ENCODE data around the gene KRTAP15-1.

Gene KRTAP15-1

GRCh38 chr21:30439975-30440374 is at the start of gene KRTAP15-1:
Gene KRTAP15-1 (plus strand): TSS chr21:30440275. CDS start chr21:30440328, 53 bp downstream.
- Histone ChIP-seq H3K9ac (ENCODE audit: low read depth, low read length) (no peak within 1 kb of the TSS), H3K27me3 (ENCODE audit: control insufficient read depth, insufficient read depth, low read length) (no peaks in the 10 kb centered on the region), H3K9me3 (ENCODE audit: control insufficient read depth, insufficient read depth, low read length) (no peaks in the 10 kb centered on the region), H3K36me3 (ENCODE audit: control insufficient read depth, insufficient read depth, low read length) (no peaks in the 10 kb centered on the region), H3K4me1 (ENCODE audit: control insufficient read depth, insufficient read depth, low read length) (peaks cover 7% of the 10 kb centered on the region), H3K4me3 (ENCODE audit: low read depth, low read length) (no peak within 1 kb of the TSS)

- Histone ChIP-seq H3K27me3 (ENCODE audit: control insufficient read depth, insufficient read depth, low read length) (no peaks in the 10 kb centered on the region), H3K4me1 (ENCODE audit: control insufficient read depth, insufficient read depth, low read length) (no peaks in the 10 kb centered on the region), H3K9me3 (ENCODE audit: control insufficient read depth, insufficient read depth, low read length) (no peaks in the 10 kb centered on the region), H3K9ac (ENCODE audit: low read depth, low read length) (no peak overlapping the region), H3K4me3 (ENCODE audit: low read depth, low read length) (no peak overlapping the region), H3K36me3 (ENCODE audit: control insufficient read depth, insufficient read depth, low read length) (no peaks in the 10 kb centered on the region)
Observed at GRCh38 chr21:30391492-30392025, 48.5 kb upstream of the KRTAP15-1 start.

GRCh38 chr21:30395731-30396130 is 44.3 kb upstream of the KRTAP15-1 start, which contains the start of gene KRTAP13-1:
Gene KRTAP13-1 (plus strand): TSS chr21:30396031. CDS start chr21:30396087, 56 bp downstream.
- Histone ChIP-seq H3K4me1 (ENCODE audit: control insufficient read depth, insufficient read depth, low read length) (no peaks in the 10 kb centered on the region), H3K9me3 (ENCODE audit: control insufficient read depth, insufficient read depth, low read length) (no peaks in the 10 kb centered on the region), H3K27me3 (ENCODE audit: control insufficient read depth, insufficient read depth, low read length) (no peaks in the 10 kb centered on the region), H3K9ac (ENCODE audit: low read depth, low read length) (no peak within 1 kb of the TSS), H3K36me3 (ENCODE audit: control insufficient read depth, insufficient read depth, low read length) (no peaks in the 10 kb centered on the region), H3K4me3 (ENCODE audit: low read depth, low read length) (no peak within 1 kb of the TSS)

GRCh38 chr21:30408782-30409494 is 31.1 kb upstream of the KRTAP15-1 start:
- H3K27me3 ChIP-seq (ENCODE audit: control insufficient read depth, insufficient read depth, low read length), result no peaks in the 10 kb centered on the region
- no peaks in the 10 kb centered on the region for H3K36me3 ChIP-seq (ENCODE audit: control insufficient read depth, insufficient read depth, low read length)
- no peak overlapping the region for H3K9ac ChIP-seq (ENCODE audit: low read depth, low read length)
- H3K4me1 ChIP-seq (ENCODE audit: control insufficient read depth, insufficient read depth, low read length), result no peaks in the 10 kb centered on the region
- H3K4me3 ChIP-seq (ENCODE audit: low read depth, low read length), result peak overlapping the region; percentile 38
- no peaks in the 10 kb centered on the region for H3K9me3 ChIP-seq (ENCODE audit: control insufficient read depth, insufficient read depth, low read length)

- H3K4me3 ChIP-seq (ENCODE audit: low read depth, low read length), result no peak overlapping the region
- H3K9me3 ChIP-seq (ENCODE audit: control insufficient read depth, insufficient read depth, low read length), result no peaks in the 10 kb centered on the region
- H3K27me3 ChIP-seq (ENCODE audit: control insufficient read depth, insufficient read depth, low read length), result no peaks in the 10 kb centered on the region
- no peaks in the 10 kb centered on the region for H3K4me1 ChIP-seq (ENCODE audit: control insufficient read depth, insufficient read depth, low read length)
- H3K36me3 ChIP-seq (ENCODE audit: control insufficient read depth, insufficient read depth, low read length), result no peaks in the 10 kb centered on the region
- no peak overlapping the region for H3K9ac ChIP-seq (ENCODE audit: low read depth, low read length)
Observed at GRCh38 chr21:30415993-30416392, 24.1 kb upstream of the KRTAP15-1 start.

- H3K4me3 ChIP-seq (ENCODE audit: low read depth, low read length), result no peak within 1 kb of the TSS
Observed at GRCh38 chr21:30425826-30426225, 14.2 kb upstream of the KRTAP15-1 start, which contains the start of gene KRTAP13-3. Gene KRTAP13-3 (minus strand): TSS chr21:30425926. CDS start chr21:30425912, 14 bp downstream.

GRCh38 chr21:30426731-30427130 is 13.3 kb upstream of the KRTAP15-1 start:
- H3K9me3 ChIP-seq (ENCODE audit: control insufficient read depth, insufficient read depth, low read length), result no peaks in the 10 kb centered on the region

More at GRCh38 chr21:30425826-30426225, 14.2 kb upstream of the KRTAP15-1 start, which contains the start of gene KRTAP13-3:
- no peaks in the 10 kb centered on the region for H3K9me3 ChIP-seq (ENCODE audit: control insufficient read depth, insufficient read depth, low read length)
- H3K36me3 ChIP-seq (ENCODE audit: control insufficient read depth, insufficient read depth, low read length), result no peaks in the 10 kb centered on the region
- H3K27me3 ChIP-seq (ENCODE audit: control insufficient read depth, insufficient read depth, low read length), result no peaks in the 10 kb centered on the region
- H3K4me1 ChIP-seq (ENCODE audit: control insufficient read depth, insufficient read depth, low read length), result peaks cover 5% of the 10 kb centered on the region
- no peak within 1 kb of the TSS for H3K9ac ChIP-seq (ENCODE audit: low read depth, low read length)

GRCh38 chr21:30430170-30430655 is 9.9 kb upstream of the KRTAP15-1 start, which contains the start of gene KRTAP13-4:
Gene KRTAP13-4 (plus strand): TSS chr21:30430220. CDS start chr21:30430276, 56 bp downstream.
- no peak within 1 kb of the TSS for H3K4me3 ChIP-seq (ENCODE audit: low read depth, low read length)
- H3K36me3 ChIP-seq (ENCODE audit: control insufficient read depth, insufficient read depth, low read length), result no peaks in the 10 kb centered on the region
- no peak within 1 kb of the TSS for H3K9ac ChIP-seq (ENCODE audit: low read depth, low read length)
- no peaks in the 10 kb centered on the region for H3K9me3 ChIP-seq (ENCODE audit: control insufficient read depth, insufficient read depth, low read length)
- H3K27me3 ChIP-seq (ENCODE audit: control insufficient read depth, insufficient read depth, low read length), result no peaks in the 10 kb centered on the region
- peaks cover 5% of the 10 kb centered on the region for H3K4me1 ChIP-seq (ENCODE audit: control insufficient read depth, insufficient read depth, low read length)

More at GRCh38 chr21:30426731-30427130, 13.3 kb upstream of the KRTAP15-1 start:
- no peaks in the 10 kb centered on the region for H3K27me3 ChIP-seq (ENCODE audit: control insufficient read depth, insufficient read depth, low read length)
- peaks cover 5% of the 10 kb centered on the region for H3K4me1 ChIP-seq (ENCODE audit: control insufficient read depth, insufficient read depth, low read length)
- no peak overlapping the region for H3K9ac ChIP-seq (ENCODE audit: low read depth, low read length)
- no peaks in the 10 kb centered on the region for H3K36me3 ChIP-seq (ENCODE audit: control insufficient read depth, insufficient read depth, low read length)
- no peak overlapping the region for H3K4me3 ChIP-seq (ENCODE audit: low read depth, low read length)

- H3K27me3 ChIP-seq (ENCODE audit: control insufficient read depth, insufficient read depth, low read length), result no peaks in the 10 kb centered on the region
- no peaks in the 10 kb centered on the region for H3K36me3 ChIP-seq (ENCODE audit: control insufficient read depth, insufficient read depth, low read length)
- no peak overlapping the region for H3K4me3 ChIP-seq (ENCODE audit: low read depth, low read length)
- no peaks in the 10 kb centered on the region for H3K9me3 ChIP-seq (ENCODE audit: control insufficient read depth, insufficient read depth, low read length)
- no peak overlapping the region for H3K9ac ChIP-seq (ENCODE audit: low read depth, low read length)
- no peaks in the 10 kb centered on the region for H3K4me1 ChIP-seq (ENCODE audit: control insufficient read depth, insufficient read depth, low read length)
Observed at GRCh38 chr21:30434033-30434631, 5.9 kb upstream of the KRTAP15-1 start.

GRCh38 chr21:30437010-30437565 is 3.0 kb upstream of the KRTAP15-1 start:
- H3K27me3 ChIP-seq (ENCODE audit: control insufficient read depth, insufficient read depth, low read length), result no peaks in the 10 kb centered on the region
- no peaks in the 10 kb centered on the region for H3K4me1 ChIP-seq (ENCODE audit: control insufficient read depth, insufficient read depth, low read length)
- no peaks in the 10 kb centered on the region for H3K9me3 ChIP-seq (ENCODE audit: control insufficient read depth, insufficient read depth, low read length)
- no peaks in the 10 kb centered on the region for H3K36me3 ChIP-seq (ENCODE audit: control insufficient read depth, insufficient read depth, low read length)
- no peak overlapping the region for H3K4me3 ChIP-seq (ENCODE audit: low read depth, low read length)
- no peak overlapping the region for H3K9ac ChIP-seq (ENCODE audit: low read depth, low read length)

- Histone ChIP-seq H3K27me3 (ENCODE audit: control insufficient read depth, insufficient read depth, low read length) (no peaks in the 10 kb centered on the region), H3K9me3 (ENCODE audit: control insufficient read depth, insufficient read depth, low read length) (no peaks in the 10 kb centered on the region), H3K4me1 (ENCODE audit: control insufficient read depth, insufficient read depth, low read length) (peaks cover 7% of the 10 kb centered on the region), H3K4me3 (ENCODE audit: low read depth, low read length) (no peak overlapping the region), H3K9ac (ENCODE audit: low read depth, low read length) (no peak overlapping the region), H3K36me3 (ENCODE audit: control insufficient read depth, insufficient read depth, low read length) (no peaks in the 10 kb centered on the region)
Observed at GRCh38 chr21:30443226-30443625, 3.2 kb downstream of the KRTAP15-1 start.

Data from iPS-15b (cell line).